HK-2 (cell line): ENCODE data around the gene ADAMTS17.

ENCODE experiments used
- DNase-seq: peaks from one replicate; pipeline ENCODE4 v3.0.0-alpha.2; 2018; ENCODE audit not compliant: unreplicated experiment

The ADAMTS17 gene

DNA sequence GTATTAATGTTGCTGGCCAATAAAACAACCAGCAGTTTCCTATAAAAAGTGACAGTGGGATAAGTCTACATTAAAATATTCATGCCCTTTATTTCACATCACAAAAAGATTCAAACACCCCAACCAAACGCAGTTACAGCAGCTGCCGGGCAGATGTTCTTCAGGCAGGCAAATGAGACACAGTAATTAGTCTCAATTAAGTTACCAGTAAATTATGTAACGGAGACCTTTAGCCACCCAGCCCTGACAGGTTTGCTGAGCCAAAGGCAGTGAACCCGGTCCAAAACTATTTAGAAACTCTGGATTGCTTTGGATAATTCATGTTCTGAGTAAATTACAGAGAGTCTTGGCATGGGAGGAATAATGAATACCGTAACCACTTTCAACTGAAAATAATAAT is 319.4 kb downstream of the ADAMTS17 start:
- no peak for DNase-seq

DNA sequence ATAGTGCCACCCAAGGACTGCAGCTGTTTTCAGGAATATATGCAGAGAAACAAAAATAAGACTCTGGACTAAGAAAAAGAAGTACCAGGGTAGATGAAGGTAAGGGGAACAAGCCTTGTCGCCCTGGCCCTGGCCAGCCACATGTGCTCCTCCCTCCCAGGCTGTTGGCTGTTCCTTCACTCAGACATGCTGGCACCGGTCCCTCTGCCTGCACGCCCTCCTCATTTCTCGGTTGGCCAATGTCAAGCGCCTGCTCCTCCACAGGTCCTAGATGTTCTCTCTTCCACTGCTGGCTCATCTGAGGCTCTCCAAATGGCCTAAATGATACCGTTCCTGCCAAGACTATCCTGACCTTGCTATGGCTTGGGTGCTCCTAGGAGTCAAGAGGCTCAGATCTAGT is 320.1 kb downstream of the ADAMTS17 start:
- no peak for DNase-seq

- DNase-seq, result no peak
Measured at GRCh38 chr15:100020614-100021013, 321.2 kb downstream of the ADAMTS17 start.

DNA sequence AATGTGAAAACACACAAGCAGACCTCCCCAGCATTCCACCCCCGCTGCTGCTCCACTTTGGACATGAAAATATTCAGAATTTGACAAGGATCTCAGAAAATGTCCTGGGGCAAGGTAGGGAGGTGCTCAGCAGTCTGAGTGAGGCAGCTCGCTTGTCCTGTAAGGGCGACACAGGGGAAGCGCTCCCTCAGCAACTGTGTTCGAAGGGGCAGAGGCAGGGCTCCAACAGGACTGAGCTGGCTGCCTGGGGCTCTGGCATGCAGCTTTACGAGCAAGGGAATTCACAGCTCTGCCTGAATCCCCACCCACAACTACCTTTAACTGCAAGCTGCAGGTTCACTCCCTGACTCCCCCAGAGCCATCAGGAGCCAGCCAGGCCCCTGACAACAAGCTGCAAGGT is 321.6 kb downstream of the ADAMTS17 start:
- DNase-seq, result no peak

DNA sequence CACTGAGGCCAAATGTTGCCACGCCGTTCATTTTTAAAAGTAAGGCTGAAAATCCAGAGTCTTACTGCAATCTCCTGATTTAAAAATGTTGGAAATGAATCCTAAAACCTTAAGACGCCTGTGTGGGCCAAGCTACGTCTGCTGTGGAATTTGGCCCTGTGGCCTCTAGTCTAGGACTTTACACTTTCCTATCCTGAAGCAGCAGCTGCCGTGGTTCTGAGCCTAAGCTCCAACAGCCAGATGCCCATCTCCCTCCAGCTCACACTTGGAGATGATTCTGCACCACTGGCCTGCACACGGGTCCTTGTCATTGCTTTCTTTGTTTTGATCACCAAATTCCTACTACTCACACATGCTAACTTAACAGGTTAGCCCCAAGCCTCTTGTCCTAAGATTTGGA is 322.2 kb downstream of the ADAMTS17 start:
- DNase-seq, result no peak

DNA sequence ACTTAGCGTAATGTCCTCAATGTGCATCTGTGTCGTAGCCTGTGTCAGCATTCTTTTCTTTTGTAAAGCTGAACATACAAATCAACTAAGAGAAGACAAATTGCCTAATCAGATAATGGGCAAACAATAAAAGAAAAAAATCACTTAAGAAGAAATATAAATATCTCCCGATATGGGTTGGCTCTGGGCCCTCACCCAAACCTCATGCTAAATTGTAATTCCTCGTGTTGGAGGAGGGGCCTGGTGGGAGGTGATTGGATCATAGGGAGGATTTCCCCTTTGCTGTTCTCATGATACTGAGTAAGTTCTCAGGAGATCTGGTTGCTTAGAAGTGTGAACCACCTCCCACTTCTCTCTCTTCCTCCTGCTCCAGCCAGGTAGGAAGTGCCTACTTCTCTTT is 323.6 kb downstream of the ADAMTS17 start:
- DNase-seq, result no peak

DNA sequence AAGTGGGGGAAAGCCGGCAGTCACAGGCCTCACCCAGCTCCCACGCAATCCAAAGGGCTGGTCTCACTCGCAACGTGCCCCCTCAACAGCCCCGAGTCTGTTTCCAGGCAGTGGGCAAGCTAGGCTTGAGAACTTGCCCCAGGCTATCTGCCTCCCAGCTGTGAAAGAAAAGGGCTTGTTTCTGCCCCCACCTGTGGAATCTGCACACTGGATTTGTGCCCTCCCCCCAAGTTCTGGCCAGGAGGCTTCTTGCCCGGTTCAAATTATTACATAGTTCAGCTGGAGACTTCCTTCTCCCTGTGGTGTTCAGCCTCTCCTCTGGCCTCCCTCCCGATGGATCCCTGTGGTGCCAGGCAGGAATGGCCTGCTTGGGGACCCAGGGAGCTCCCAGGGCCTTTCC is 324.6 kb downstream of the ADAMTS17 start:
- DNase-seq, result no peak

DNA sequence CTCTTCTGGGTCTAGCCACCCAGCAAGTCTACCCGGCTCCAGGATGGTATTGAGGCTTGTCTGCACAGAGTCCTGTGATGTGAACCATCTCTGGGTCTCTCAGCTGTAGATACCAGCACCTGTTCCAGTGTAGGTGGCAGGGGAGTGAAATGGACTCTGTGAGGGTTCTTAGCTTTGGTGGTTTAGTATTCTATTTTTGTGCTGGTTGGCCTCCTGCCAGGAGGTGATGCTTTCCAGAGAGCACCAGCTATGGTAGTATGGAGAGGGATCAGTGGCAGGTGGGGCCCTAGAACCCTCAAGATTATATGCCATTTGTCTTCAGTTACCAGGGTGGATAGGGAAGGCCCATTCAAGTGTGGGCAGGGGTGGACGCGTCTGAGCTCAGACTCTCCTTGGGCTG is 325.1 kb downstream of the ADAMTS17 start:
- no peak for DNase-seq

DNA sequence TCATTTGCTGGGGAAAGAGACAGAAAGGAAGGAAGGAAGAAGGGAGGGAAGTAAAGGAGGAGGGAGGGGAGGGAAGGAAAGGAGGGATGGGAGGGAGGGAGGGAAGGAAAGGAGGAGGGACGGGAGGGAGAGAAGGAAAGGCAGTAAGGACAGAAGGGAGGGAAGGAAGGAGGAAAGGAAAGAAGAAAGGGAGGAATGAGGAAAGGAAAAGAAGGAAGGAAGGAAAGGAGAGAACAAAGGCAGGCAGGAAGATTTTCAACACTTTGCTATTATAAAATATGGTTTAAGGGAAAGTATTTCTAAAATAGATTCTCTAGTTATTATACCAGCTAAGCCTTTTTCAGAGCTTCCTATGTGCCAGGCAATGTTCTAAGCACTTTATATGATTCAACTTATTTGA is 330.5 kb downstream of the ADAMTS17 start:
- DNase-seq, result no peak

- DNase-seq, result no peak
Measured at GRCh38 chr15:100009372-100009771, 332.4 kb downstream of the ADAMTS17 start.

DNA sequence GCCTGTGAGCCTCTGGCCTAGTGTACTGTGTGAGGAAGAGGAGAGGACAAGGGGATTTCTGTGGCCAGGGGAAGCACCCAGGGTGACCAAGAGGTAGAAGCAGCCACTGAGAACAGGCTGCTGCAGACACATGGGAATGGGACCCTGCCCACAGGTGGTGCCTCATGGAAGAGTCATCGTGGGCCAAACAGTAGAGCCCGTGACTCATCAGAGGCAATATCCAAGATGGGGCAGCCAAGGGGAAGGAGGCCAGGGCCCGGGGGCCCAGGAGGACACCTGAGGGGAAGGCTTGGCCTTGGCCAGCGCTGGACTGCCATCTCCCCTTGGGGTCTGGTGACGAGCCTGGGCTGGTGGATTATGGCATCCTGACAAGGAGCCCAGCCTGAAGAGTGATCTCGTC is 333.5 kb downstream of the ADAMTS17 start:
- no peak for DNase-seq

DNA sequence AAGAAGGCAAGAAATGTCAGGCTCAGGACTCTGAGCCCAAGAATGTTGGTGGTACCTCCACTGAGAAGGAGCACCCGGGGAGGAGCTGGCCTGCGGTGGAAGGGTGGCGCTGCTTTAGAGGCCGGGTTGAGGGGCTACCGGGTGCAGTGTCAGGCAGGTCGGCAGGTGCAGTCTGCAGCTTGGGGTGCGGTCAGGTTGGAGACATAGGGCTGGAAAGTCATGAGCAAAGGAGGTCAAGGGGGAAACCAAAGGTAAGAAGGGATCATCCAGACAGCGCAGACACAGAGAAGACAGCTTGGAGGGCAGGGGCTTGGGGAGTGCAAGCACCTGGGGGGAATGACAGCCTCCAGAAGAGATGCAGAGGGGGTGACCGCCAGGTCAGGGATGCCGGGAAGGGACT is 334.2 kb downstream of the ADAMTS17 start:
- no peak for DNase-seq

DNA sequence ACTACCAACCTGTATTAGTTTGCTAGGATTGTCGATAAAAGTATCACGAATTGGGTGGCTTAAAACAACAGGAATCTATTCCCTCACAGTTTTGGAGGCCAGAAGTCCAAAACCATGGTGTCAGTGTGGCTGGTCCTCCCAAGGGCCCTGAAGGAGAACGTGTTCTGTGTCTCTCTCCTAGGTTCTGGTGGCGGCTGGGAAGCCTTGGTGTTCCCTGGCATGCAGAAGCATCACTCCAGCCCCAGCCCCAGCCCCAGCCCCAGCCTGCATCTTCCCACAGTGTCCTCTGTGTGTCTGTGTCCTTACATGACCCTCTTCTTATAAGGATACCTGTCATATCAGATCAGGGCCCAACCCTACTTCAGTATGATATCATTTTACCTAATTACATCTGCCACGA is 336.1 kb downstream of the ADAMTS17 start:
- no peak for DNase-seq

- no peak for DNase-seq
Measured at GRCh38 chr15:100005013-100005412, 336.8 kb downstream of the ADAMTS17 start.

GRCh38 chr15:100002787-100003536 is 338.8 kb downstream of the ADAMTS17 start:
- no peak for DNase-seq

DNA sequence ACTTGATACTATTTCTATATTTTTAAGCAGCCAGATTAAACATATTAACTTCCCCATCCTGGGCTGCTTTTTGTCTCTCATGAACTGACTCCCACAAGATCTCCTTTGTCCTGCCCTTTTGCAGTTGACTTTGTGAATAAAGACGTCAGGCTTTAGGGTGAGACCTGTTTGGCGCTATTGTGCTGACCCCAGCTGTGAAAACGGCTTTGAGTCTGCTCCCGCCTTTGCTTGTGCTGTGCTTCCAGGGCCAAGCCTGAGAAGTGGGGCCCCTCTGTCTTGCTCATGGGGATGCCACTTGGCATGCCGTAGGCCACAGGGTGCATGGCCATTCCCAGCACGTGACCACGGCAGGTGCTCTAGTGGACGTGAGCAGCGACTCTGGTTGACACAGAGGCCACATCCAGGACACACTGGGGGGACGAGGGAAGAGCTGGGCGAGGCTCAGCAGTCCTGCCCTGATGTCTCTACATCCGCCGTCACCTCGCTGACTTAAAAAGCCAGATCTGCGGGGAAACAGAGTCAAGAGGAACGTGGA is 339.6 kb downstream of the ADAMTS17 start:
- no peak for DNase-seq

- no peak for DNase-seq
Measured at GRCh38 chr15:100001405-100001804, 340.4 kb downstream of the ADAMTS17 start.

DNA sequence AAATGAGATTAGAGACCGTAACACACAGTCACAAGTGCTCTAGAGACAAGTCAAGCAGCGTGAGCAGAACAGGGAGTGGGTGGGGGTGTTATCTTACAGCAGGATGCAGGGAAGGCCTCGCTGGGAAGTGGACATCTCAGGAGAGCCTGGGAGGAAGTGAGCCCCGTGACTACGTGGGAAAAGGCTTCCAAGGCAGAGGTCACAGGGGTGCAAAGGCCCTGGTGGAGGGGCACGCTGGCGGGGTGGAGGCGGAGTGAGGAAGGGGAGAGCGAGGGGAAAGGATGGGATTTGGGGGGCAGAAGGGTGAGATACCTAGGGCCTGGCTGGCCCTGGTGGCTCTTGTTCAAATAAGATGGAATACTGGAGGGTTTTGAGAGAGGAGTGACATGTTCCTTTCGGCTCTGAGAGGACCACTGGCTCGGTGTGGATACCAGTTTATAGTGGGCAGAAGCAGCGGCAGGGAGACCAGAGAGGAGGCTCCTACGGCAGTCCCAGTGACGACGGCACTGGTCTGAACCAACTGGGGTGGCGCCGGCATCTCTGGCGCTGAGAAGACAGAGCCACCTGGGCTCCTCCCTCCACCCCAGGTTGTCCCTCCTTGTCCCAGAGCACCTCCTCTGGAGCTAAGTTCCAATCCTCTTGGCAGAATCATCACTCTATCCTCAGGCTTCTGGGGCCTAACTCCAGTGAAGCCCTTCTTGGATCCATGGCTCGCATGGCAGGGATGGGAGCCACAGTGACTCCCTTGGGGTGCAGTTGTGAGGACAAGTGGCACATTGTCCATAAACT is 342.3 kb downstream of the ADAMTS17 start:
- DNase-seq, result no peak

DNA sequence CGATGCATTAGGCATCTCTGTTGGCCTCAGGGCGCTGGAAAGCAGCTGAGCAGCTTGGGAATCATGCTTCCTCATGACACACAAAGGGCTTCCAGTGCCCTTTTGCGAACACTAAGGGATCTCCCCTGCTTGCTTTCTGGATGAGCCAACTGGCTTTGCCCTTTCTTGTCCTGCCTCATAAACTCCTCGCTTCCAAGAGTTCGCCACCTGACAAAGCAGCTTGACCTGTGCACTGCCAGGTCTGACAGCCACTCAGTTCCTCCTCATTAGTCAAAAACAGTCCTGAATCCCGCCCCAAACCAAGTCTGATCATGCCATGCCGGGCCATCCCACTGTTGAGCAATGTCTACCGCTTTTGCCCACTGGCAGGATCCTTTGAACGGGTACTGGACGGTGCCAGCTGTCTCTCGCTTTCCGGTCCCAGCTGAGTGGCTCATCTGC is 343.1 kb downstream of the ADAMTS17 start:
- no peak for DNase-seq

DNA sequence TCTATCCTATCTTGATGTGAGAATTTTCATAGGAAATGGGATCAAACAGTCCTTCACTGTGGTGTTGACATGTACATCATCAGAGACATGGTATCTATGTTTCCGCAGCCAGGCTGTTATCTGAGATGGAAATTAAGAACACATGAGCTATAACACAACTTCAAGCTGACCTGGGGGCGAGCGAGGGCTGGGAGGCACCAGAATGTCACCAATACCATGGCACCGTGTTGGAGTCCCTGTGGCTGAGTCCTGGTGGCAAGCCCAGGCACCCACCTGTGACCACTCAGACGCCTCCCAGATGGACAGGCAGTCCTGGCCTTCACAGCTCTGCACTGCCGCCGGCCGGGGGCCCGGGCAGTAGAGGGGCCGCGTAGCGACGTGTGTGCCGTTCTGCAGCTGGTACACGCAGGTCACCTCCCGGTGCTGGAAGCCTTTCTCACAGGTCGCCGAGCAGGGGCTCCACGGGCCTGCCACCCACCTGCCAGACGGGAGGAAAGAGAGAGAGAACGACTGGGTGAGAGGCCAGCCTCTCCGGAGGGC is 344.6 kb downstream of the ADAMTS17 start:
- no peak for DNase-seq

GRCh38 chr15:99996660-99997059 is 345.1 kb downstream of the ADAMTS17 start:
- DNase-seq, result no peak

GRCh38 chr15:99995543-99995942 is 346.2 kb downstream of the ADAMTS17 start:
- DNase-seq, result no peak

DNA sequence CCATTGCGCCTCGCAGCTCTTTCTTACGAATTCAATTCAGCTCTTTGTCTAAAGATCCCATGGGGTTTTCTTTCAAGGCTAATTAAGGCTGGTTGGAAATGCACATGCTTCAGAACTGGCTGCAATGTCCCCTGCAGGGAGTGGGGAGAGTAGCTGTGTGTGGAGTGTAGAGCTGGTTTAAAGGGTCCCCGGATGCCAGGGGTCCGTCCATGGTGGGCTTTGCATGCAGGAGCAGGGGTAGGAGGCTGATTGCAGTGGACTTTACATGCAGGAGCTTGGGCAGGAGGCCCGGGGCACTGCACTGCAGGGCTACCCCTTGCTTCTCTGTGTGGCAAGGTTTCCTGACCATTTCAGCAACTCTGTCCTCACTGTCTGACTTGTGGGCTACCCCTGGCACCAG is 346.9 kb downstream of the ADAMTS17 start:
- DNase-seq, result no peak
